HG03139 (cell line): ENCODE results near the gene PRDM16.

Experiments used
- ATAC-seq: cut with Tn5 transposase; IDR thresholded peaks from one replicate; pipeline ENCODE4 v1.9.1; 2021; ENCODE audit not compliant: unreplicated experiment

PRDM16 gene

DNA sequence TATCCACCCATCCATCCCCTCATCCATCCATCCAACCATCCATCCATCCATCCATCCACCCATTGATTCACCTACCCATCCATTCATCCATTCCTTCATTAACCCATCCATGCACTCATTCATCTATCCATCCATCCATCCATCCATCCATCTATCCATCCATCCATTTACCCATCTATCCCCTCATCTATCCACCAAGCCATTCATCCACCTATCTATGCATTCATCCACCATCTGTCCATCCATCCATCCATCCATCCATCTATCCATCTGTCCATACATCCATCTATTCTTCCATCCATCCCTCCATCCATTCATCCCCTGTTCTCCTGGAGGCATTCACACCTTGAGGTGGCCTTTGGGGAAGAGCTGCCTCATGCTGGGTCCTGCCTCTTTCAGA lies 107.0 kb downstream of the PRDM16 start:
- ATAC-seq = no peak

GRCh38 chr1:3176820-3177219 lies 107.8 kb downstream of the PRDM16 start:
- ATAC-seq = no peak

- ATAC-seq = no peak
Observed at GRCh38 chr1:3178279-3178678, 109.3 kb downstream of the PRDM16 start.

- ATAC-seq = no peak
Observed at GRCh38 chr1:3179471-3179870, 110.5 kb downstream of the PRDM16 start.

DNA sequence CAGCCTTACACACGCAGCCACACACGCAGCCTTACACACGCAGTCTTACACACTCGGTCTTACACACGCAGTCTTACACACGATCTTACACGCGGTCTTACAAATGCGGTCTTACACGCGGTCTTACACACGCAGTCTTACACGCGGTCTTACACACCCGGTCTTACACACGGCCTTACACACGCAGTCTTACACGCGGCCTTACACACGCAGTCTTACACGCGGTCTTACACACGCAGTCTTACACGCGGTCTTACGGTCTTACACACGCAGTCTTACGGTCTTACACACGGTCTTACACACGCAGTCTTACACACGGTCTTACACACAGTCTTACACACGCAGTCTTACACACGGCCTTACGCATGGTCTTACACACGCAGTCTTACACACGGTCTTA lies 111.9 kb downstream of the PRDM16 start:
- ATAC-seq = no peak

- ATAC-seq = no peak
Observed at GRCh38 chr1:3181956-3182355, 113.0 kb downstream of the PRDM16 start.

- no peak for ATAC-seq
Observed at GRCh38 chr1:3183411-3183810, 114.4 kb downstream of the PRDM16 start.

GRCh38 chr1:3183813-3184212 lies 114.8 kb downstream of the PRDM16 start:
- ATAC-seq = no peak

- ATAC-seq = no peak
Observed at GRCh38 chr1:3184666-3185065, 115.7 kb downstream of the PRDM16 start.

- ATAC-seq = no peak
Observed at GRCh38 chr1:3185896-3186525, 117.0 kb downstream of the PRDM16 start.

GRCh38 chr1:3186526-3186921 lies 117.5 kb downstream of the PRDM16 start:
- no peak for ATAC-seq

GRCh38 chr1:3187415-3188149 lies 118.6 kb downstream of the PRDM16 start:
- no peak for ATAC-seq

- ATAC-seq = no peak
Observed at GRCh38 chr1:3188150-3188971, 119.4 kb downstream of the PRDM16 start.

GRCh38 chr1:3190256-3191041 lies 121.4 kb downstream of the PRDM16 start:
- no peak for ATAC-seq

DNA sequence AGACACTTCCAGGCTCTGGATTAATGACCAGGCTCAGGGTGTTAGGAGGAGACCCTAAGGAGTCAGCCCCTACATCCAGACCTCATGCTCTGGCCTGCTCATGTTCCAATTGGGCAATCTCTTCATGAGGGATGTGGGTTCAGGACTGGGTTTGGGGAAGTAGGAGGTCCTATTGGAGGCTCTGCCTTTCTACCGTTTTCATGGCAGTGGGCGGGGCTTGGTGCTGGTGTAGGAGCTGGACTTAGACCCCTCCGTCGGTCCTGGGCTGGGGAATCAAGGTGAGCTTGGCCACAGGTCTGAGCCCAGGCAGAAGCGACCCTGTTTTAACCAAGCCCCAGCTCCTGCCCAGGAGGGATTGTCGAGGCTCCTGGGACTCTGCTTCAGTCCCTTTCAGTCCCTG lies 123.4 kb downstream of the PRDM16 start:
- ATAC-seq = no peak

GRCh38 chr1:3192825-3193224 lies 123.8 kb downstream of the PRDM16 start:
- ATAC-seq = no peak

- no peak for ATAC-seq
Observed at GRCh38 chr1:3193811-3194210, 124.8 kb downstream of the PRDM16 start.

DNA sequence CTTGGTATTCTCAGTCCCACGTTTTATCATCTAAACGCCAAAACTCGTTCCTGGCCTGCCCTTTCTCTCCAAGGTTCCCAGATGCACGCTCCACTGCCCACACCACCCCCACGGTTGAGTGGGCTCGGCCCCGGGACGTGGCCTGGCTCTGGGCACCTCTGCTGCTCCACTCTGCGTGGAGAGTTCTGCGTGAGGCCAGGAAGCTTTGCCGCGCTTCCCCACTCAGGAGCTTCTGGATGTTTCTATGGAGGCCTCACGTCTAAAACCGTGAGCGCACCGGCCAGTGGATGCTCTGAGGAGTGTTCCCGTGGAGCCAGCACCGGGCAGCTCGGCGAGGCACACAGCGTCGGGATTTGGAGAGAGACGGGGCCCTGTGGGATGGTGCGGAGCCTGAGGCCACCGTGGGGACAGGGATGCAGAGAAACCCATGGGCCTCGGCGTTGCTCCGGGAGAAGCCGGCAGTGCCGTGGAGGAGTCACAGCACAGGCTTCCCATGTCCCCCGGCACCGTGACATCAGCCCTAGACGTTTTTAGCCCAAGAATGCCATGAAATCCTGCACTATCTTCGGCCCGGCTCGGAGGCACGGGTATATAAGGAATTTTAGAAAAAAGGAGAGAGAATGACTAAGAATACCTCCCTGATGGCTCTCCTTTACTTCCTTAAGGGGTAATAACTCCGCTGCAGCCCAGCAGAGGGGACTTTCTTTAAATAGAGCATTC lies 125.9 kb downstream of the PRDM16 start:
- no peak for ATAC-seq

DNA sequence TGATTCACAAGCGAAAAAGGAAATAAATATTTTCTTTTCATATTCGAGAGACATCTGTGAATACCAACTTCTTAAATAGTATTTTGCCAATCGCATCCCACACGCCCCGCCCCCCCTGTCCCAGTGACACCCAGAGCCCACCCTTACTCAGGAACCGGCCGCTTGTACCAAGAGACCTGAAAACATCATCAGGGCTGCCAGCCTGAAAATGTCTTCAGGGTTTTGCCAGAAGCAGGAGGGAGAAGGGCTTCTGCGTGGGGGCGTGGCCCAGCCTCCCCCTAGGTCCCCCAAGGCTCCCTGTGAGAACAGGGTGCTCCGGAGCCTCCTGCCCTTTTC lies 126.4 kb downstream of the PRDM16 start:
- no peak for ATAC-seq

GRCh38 chr1:3195966-3196515 lies 127.0 kb downstream of the PRDM16 start:
- no peak for ATAC-seq
